ENCODE data around the gene OR9A4.

GRCh38 chr7:141889321-141889720, 26.9 kb upstream of the OR9A4 start:
- TF ChIP-seq EZH2phosphoT487 (IDR thresholded peaks at IDR 0.05; ENCODE audit: borderline replicate concordance, low read length) (no peak), CTCF (IDR thresholded peaks at IDR 0.05; ENCODE audit: low read depth, low read length, poor library complexity, severe bottlenecking) (no peak)
